NT2/D1 (cell line): ENCODE data around the gene PLCB1.

ENCODE experiments used
- SUZ12 ChIP-seq: IDR thresholded peaks from 2 replicates; pipeline ENCODE4 v1.6.1; 2011; ENCODE audit not compliant: insufficient read length, insufficient read depth; ENCODE audit errors: extremely low read depth
- YY1 ChIP-seq: IDR thresholded peaks from 2 replicates; pipeline ENCODE4 v1.6.1; 2011; ENCODE audit not compliant: insufficient read length, insufficient read depth

GRCh38 chr20:8306937-8307336, 174.9 kb downstream of the PLCB1 start:
- TF ChIP-seq SUZ12 (no peak), YY1 (no peak)
